Esophagus muscularis mucosa (tissue), 4 donors: ENCODE measurements around the gene TGDS.

Source experiments
- CTCF ChIP-seq, 3 experiments: fragments of 200-600 bp in 2 of 3; fragments of 450-650 bp in 1 of 3; sonication (generic) in 2 of 3; IDR thresholded peaks; one replicate each; pipeline ENCODE4 v1.5.1; 2017 to 2019; ENCODE audit warnings: antibody characterized with exemption in 3 of 3, mild to moderate bottlenecking in 2 of 3, moderate library complexity in 1 of 3
- EP300 ChIP-seq: sonication (generic); formaldehyde crosslinking; IDR thresholded peaks from one replicate; pipeline ENCODE4 v1.6.1; 2017; ENCODE audit warnings: antibody characterized with exemption
- POLR2A ChIP-seq: fragments of 450-650 bp; IDR thresholded peaks from one replicate; pipeline ENCODE4 v1.6.1; 2017; ENCODE audit warnings: antibody characterized with exemption, moderate library complexity, mild to moderate bottlenecking, low read depth
- POLR2AphosphoS5 ChIP-seq, 2 donors: sonication (generic); formaldehyde crosslinking; IDR thresholded peaks; one replicate each; pipeline ENCODE4 v1.6.1; 2017; ENCODE audit warnings: antibody characterized with exemption in 2 of 2

GRCh38 chr13:94524407-94524806 is 71.5 kb downstream of the TGDS start:
- TF ChIP-seq POLR2AphosphoS5 (IDR thresholded peaks at IDR 0.05) (no peak), POLR2A (no peak), CTCF (IDR thresholded peaks at IDR 0.05) (no peak), EP300 (no peak)
